ENCODE results near the gene COL23A1. TPM values are rescaled to one million over a fixed set of nuclear protein-coding genes. Genes with fewer than 3 reads are reported as not detected.

Gene COL23A1
- total and polyA plus RNA-seq, 2 of the 8 experiments (the other 6 are each of a cell fraction or from before 2014, with no cell fraction given), result 3.1 to 4.7 TPM

GRCh38 chr5:178582291-178582690, 7.9 kb downstream of the COL23A1 start:
- H2AFZ ChIP-seq (ENCODE audit: low read length), result no peak overlapping the region
- DNase-seq (ENCODE audit: low read depth in 1 of 2, low spot score in 2 of 2) (no peak), FAIRE-seq (no peak)
- no peak overlapping the region for H2BK15ac ChIP-seq (ENCODE audit: low read length)
- no peak overlapping the region for H3K9ac ChIP-seq (replicated peaks in 1 of 4; ENCODE audit: extremely low read depth in 1 of 4, low read depth in 3 of 4, low read length in 3 of 4)
- no peak overlapping the region for H3K56ac ChIP-seq (replicated peaks; ENCODE audit: insufficient read length, low read depth, low read length)
- CTCF ChIA-PET (ENCODE audit: partially characterized antibody), result interaction anchor here (1.2 to 2.0 kb wide), 2 partner anchors 10 to 121 kb away, joined by 5 to 7 read pairs; no protein-coding TSS in a partner anchor
- H3K4ac ChIP-seq (replicated peaks; ENCODE audit: insufficient read length, low read depth, low read length), result no peak overlapping the region
- H2BK120ac ChIP-seq (replicated peaks; ENCODE audit: low read depth, low read length), result no peak overlapping the region
- no peak overlapping the region for H3K4me3 ChIP-seq (ENCODE audit: extremely low read depth in 1 of 4, insufficient read depth in 2 of 4, low read depth in 3 of 4, low read length in 4 of 4)
- no peak overlapping the region for H2BK20ac ChIP-seq (ENCODE audit: low read length)
- no peak overlapping the region for H2AK5ac ChIP-seq (ENCODE audit: low read depth, low read length)
- no peak overlapping the region for H3K18ac ChIP-seq (ENCODE audit: extremely low read depth, low read length)
- peaks cover 0 to 7% of the 10 kb centered on the region in 2 experiments for H4K20me1 ChIP-seq (replicated peaks in 1 of 2; ENCODE audit: control insufficient read depth in 1 of 2, insufficient read depth in 2 of 2, low read length in 2 of 2)
- H4K91ac ChIP-seq (replicated peaks; ENCODE audit: insufficient read length, low read length), result no peak overlapping the region
- H3K4me2 ChIP-seq (ENCODE audit: insufficient read depth in 1 of 2, low read depth in 2 of 2, low read length in 2 of 2), result no peak overlapping the region
- POLR2A ChIA-PET (ENCODE audit: partially characterized antibody), result no interaction called here
- peaks cover 0 to 7% (median 1%) of the 10 kb centered on the region in 4 experiments; a peak in 3 of 7 replicates for H3K4me1 ChIP-seq (replicated peaks in 1 of 4; ENCODE audit: control insufficient read depth in 3 of 4, insufficient read depth in 4 of 4, low read length in 3 of 4)
- no peak overlapping the region for H4K5ac ChIP-seq (ENCODE audit: insufficient read length, low read depth, low read length)
- 90% methylated on average over 13 of the region's 13 CpGs; no CpG with 5 or more reads in 1 of the 2 experiments for WGBS, 2 experiments (ENCODE audit: extremely low coverage in 1 of 2, insufficient coverage in 1 of 2, insufficient read length in 1 of 2, insufficient replicate concordance in 2 of 2, low coverage in 1 of 2, low lambda C conversion rate in 2 of 2, missing lambda C conversion rate in 1 of 2)
- TF ChIP-seq SP4 (IDR thresholded peaks at IDR 0.05; ENCODE audit: low read length) (no peak), SAP30 (IDR thresholded peaks at IDR 0.05; ENCODE audit: insufficient read depth, insufficient replicate concordance, low read length) (no peak), SIX5 (IDR thresholded peaks at IDR 0.05; ENCODE audit: low read depth, low read length) (no peak)
- no peaks in the 10 kb centered on the region for H3K36me3 ChIP-seq (ENCODE audit: control insufficient read depth in 2 of 4, insufficient read depth in 4 of 4, low read length in 3 of 4)
- no peak overlapping the region for H4K8ac ChIP-seq (ENCODE audit: extremely low read depth, insufficient read depth, low read length)
- no peak overlapping the region for H3K23ac ChIP-seq (ENCODE audit: insufficient read length)
- peaks cover 2 to 3% of the 10 kb centered on the region in 2 experiments; a peak in 2 of 4 replicates for H3K9me3 ChIP-seq (ENCODE audit: insufficient read depth in 2 of 2, low read depth in 1 of 2, low read length in 1 of 2)
- no peak overlapping the region for H3K14ac ChIP-seq (ENCODE audit: insufficient read length)
- H3K79me2 ChIP-seq (ENCODE audit: control insufficient read depth in 1 of 2, insufficient read depth in 2 of 2, low read length in 2 of 2), result no peaks in the 10 kb centered on the region
- H3K27me3 ChIP-seq (replicated peaks in 1 of 4; ENCODE audit: control insufficient read depth in 3 of 4, extremely low read depth in 1 of 4, insufficient read depth in 3 of 4, low read length in 3 of 4), result peaks cover 0 to 4% (median 2%) of the 10 kb centered on the region in 4 experiments; a peak in 3 of 7 replicates
- H2BK12ac ChIP-seq (ENCODE audit: low read depth, low read length), result 0 out of 2 replicates have a peak overlapping the region, but pooled peaks have one; percentile 30
- H3K23me2 ChIP-seq (ENCODE audit: low read depth, low read length), result 0 out of 2 replicates have a peak, but pooled peaks cover under 1% of the 10 kb centered on the region
- no peak overlapping the region for H2BK5ac ChIP-seq (ENCODE audit: low read depth, low read length)
- no peak overlapping the region for H3K27ac ChIP-seq (ENCODE audit: low read depth, low read length)
- H3K79me1 ChIP-seq (ENCODE audit: low read depth, low read length), result no peaks in the 10 kb centered on the region

Measured in H1 (cell line).